ENCODE measurements around the gene PRM2.

Gene PRM2, protein sequence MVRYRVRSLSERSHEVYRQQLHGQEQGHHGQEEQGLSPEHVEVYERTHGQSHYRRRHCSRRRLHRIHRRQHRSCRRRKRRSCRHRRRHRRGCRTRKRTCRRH

DNA sequence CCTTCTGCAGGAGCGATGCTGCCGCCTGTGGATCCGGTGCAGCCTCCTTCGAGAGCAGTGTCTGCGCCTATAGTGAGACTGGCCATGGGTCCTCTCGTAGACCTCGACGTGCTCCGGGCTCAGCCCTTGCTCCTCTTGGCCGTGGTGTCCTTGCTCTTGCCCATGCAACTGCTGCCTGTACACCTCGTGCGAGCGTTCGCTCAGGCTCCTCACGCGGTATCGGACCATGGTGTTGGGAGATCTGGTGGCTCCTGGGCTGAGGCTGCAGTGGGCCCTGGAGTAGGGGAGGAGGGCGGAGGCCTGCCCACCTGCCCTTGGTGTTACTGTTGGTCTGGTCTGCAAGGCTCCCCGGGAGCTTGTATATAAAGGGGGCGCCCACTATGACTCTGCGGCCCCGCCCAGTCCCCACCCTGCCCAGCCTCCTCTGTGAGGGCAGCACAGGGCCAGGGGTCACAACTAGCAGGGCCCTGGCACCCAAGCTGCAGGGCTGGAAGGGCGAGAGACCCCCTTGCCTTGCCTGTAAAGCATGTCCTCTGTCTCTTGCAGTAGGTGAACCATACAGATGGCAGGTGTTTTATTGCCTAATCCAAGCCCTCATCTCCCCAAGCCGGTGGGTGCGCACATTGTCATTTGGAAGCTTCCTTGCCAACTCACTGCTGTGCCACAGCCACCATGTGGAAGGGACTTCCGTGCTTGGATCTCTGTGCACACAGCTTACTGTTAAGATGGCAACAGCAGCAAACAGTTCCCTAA lies at the start of gene PRM2:
Gene PRM2 (minus strand): TSS at position 338 of the 753 bp plus-strand sequence. CDS start 110 bp downstream, at position 228.
- no peak for DNase-seq (ENCODE audit: low spot score)

DNA sequence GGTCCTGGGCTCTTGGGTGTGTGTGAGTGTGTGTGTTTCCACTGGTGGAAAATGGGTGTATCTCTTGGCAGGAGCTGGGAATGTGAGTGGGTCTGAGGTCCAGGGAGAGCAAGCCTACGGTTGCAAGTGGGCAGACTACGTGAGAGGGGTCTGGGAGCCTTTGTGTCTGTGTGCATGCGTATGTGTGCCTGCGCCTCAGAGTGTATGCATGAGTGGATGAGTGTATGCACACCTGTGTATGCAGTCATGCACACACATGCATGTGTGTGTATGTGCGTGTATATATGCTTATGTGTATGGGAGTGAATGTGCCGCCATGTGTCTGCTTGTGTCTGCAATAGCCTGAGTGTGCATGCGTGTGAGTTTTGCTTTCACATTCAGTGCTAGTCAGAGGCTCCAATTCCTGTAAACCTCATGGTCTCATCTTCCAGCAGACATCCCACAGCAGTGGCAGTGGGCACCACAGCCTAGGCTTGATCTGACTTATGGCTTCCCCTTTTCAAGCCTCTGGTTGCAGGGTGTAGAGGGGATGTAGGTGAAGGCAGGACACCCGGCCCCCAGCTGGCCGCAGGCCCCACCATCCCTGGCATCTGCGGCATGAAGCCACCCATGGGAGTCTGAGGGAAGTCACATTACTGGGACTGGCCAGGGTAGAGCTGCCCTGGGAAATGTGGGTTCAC lies 49.3 kb upstream of the PRM2 start:
- no peak for DNase-seq (ENCODE audit: low spot score)

DNA sequence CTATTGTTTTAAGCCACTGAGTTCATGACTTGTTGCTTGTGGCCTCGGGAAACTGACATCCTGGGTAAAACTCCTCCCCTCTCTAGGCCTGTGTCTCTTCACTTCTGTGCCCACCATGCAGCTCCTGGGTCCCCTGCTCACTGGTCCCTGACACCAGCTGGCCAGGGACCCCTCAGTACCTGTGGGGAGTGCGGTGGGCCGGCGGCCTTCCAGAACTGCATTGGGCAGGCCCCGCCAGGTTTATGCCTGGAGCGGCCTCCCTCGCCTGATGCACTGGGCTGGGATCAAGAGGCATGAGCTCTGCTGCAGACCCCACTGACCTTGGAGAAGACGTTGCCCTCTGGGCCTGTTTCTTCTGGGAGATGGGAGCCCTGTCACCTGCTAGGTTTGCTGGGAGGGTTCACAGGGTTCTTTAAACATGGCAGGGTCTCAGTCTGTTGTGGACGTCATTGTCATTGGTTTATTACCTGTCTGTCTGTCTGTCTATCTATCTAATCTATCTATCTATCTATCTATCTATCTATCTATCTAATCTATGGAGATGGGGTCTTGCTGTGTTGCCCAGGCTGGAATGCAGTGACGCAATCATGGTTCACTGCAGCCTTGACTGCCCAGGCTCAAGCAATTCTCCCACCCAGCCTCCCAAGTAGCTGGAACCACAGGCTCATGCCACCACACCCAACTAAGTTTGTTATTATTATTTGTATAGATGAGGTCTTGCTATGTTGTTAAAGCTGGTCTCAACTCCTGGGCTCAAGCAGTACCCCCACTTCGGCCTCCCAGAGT lies 47.5 kb upstream of the PRM2 start:
- DNase-seq (ENCODE audit: low spot score) = no peak

DNA sequence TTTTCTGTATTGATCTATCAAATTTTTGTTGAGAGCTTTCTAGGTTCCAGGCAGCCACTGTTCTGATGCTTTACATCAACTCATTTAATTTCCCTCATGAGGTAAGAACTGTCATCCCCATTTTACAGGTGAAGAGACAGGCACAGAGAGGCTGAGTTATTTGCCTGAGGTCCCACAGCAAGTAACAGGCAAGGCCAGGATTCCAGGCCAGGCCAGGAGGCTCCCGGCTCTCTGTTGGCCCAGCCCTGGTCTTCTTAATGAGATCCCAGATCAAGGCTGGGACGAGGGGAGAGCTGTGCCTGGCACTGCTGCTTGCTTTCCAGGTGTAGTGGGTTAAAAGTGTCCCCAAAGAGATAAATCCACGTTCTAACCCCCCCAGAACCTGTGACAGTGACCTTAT lies 46.5 kb upstream of the PRM2 start:
- no peak for DNase-seq (ENCODE audit: low spot score)

DNA sequence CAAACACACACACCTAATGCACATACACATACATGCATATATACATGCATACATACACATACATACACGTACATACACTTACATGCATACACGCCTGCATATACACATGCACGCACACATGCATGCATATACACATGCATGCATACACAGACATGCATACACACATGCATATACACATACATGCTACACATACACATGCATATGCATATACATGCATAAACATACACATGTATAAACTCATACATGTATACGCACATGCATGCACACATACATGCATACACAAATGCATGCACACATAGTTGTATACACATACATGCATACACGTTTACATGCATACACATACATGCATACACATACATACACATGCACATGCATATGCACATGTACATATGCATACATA lies 45.4 kb upstream of the PRM2 start:
- DNase-seq (ENCODE audit: low spot score) = no peak

DNA sequence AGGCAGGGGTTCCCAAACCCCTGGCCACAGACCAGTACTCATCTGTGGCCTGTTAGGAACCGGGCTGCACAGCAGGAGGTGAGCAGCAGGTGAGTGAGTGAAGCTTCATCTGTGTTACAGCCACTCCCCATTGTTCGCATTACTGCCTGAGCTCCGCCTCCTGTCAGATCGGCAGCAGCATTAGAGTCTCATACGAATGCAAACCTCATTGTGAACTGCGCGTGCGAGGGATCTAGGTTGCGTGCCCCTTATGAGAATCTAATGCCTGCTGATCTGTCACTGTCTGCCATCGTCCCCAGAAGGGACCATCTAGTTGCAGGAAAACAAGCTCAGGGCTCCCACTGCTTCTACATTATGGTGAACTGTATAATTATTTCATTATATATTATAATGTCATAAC lies 43.9 kb upstream of the PRM2 start:
- no peak for DNase-seq (ENCODE audit: low spot score)

DNA sequence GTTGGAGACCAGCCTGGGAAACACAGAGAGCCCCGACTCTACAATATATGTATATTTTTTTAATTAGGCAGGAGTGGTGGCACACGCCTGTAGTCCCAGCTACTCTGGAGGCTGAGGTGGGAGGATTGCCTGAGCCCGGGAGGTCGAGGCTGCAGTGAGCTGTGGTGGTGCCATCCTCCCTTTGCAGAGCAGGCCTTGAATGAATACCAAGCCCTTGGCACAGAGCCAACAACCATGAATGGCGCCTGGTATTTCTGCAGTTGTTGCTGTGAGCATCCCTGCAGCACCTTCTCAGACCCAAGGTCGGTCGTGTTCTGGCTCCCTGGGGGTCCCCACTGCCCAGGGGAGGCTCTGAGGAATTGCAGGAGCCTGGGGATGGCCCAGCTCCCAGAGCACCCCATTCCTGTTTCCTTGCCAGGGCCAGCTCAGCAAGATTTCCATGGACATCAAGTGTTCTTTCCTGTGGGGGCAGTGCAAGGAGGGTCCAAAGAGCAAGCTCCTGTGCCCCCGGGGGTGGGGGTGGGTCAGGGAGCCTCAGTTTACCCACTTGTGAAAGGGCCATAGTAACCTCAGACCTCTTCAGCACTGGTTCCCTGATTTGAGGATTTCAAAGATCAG lies 43.4 kb upstream of the PRM2 start:
- no peak for DNase-seq (ENCODE audit: low spot score)

DNA sequence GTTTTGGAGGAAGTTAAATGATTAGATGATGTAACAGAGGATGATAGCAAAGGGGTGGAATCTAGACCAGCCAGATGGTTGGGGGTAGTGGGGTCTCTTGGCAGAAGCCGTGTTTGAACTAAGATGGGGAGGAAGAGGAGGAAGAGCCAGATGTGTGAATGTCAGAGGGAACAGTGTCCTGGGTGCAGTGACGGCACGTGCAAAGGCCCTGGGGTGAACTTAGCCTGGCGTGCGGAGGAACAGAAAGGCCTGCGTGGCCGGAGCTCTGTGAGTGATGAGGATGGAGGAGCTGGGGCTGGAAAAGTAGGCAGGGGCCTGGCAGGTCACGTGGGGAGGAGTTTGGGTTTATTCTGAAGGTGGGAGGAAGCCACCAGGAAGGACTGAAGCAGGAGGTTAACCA lies 42.5 kb upstream of the PRM2 start:
- DNase-seq (ENCODE audit: low spot score) = no peak

DNA sequence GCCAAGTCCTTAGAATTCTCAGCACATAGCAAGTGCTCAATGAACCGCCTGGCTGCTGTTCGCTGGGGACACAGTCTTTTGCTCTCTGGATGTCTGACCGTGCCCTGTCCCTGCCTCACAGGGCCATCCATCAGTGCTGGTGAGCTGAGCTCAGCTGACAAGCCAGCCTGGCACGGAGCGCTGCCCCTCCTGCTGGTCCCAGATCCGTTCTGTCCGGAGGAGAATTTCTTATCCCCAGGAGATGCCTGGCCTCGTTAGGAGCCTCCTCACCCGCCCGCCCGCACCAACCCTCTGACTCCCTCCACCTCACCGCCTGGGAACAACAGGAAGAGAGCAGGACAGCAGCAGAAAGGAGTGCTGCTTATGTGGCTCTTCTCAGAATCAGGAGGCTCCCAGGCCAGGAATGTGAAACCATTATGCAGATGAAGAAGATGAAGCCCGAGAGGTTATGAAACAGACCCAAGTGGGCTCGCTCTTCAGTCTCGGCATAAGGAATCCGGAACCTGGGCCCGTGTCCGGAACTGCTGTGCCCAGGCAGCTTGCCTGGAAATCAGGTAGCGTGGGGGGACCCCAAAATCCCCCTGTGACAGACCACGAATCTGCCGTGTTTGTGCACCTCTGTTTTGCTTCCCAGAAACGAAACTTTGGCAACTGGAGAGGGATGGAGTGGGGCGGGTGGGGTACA lies 40.2 kb upstream of the PRM2 start:
- no peak for DNase-seq (ENCODE audit: low spot score)

DNA sequence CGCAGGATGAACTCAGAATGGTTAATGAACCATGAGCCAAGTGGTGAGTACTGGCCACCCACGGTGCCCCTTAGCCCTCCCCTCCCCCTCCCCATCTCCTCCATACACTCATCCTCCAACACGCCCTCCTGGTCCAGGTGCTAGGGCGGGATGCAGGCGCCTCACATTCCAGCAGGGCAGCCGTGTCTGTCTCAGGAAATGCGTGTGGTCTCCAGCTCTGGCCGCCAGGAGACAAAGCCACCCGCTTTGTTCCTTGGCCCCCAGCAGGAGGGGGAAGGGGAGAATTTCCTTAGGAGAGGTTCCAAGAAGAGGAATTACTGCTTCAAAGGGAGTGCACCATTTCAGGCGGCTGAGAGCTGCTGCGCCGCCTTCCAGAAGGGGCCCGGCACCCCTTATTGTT lies 39.2 kb upstream of the PRM2 start:
- DNase-seq (ENCODE audit: low spot score) = no peak

DNA sequence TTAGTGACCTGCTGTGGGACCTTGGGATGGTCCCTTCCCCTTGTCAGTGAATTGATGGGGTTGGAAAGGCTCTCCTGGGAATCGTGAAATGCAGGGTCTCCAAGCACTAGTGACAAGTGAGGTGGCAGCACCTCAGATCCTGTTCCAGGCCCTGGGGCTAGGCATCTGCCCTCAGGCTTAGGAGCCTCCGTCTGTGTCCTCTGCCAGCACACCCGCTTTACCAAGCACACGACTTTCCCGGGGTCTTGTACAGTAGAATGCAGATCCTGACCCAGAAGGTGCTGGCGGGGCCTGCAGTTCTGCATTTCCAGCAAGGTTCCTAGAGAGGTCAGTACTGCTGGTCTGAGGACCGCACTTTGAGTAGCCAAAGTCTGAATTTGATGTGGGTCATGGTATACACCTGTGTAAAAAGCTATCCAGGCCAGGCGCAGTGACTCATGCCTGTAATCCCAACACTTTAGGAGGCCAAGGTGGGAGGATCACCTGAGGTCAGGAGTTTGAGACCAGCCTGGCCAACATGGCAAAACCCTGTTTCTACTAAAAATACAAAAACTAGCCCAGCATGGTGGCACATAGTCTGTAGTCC lies 38.1 kb upstream of the PRM2 start:
- no peak for DNase-seq (ENCODE audit: low spot score)

DNA sequence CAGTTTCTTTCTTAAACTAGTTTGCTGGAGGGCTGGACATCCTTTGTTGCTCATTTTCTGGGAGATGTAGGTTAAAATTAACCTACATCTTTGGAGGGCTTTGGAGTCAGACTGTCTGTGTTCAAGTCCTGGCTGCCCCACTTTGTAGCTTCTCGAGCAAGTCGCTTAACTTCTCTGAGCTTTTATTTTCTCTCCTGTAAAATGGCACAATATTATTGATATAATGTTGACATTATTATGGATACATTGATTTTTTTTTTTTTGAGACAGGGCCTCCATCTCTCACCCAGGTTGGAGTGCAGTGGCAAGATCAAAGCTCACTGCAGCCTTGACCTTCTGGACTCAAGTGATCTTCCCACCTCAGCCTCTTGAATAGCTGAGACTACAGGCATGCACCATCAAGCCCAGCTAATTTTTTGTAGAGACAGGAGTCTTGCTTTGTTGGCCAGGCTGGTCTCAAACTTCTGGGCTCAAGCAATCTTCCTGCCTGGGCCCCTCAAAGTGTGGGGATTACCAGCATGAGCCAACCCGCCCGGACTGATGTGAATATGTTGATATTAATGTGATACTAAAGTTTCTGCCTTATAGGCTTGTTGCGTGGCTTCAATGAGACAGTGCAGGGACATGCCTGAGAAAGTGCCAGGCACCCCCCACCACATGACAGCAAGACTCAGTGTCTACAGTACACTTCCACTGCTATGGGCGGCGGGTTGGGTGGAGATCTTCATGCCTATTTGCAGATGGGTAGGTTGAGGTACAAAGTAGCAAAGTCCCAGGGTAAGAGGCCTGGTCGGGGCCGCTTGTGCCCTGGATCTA lies 37.4 kb upstream of the PRM2 start:
- no peak for DNase-seq (ENCODE audit: low spot score)

DNA sequence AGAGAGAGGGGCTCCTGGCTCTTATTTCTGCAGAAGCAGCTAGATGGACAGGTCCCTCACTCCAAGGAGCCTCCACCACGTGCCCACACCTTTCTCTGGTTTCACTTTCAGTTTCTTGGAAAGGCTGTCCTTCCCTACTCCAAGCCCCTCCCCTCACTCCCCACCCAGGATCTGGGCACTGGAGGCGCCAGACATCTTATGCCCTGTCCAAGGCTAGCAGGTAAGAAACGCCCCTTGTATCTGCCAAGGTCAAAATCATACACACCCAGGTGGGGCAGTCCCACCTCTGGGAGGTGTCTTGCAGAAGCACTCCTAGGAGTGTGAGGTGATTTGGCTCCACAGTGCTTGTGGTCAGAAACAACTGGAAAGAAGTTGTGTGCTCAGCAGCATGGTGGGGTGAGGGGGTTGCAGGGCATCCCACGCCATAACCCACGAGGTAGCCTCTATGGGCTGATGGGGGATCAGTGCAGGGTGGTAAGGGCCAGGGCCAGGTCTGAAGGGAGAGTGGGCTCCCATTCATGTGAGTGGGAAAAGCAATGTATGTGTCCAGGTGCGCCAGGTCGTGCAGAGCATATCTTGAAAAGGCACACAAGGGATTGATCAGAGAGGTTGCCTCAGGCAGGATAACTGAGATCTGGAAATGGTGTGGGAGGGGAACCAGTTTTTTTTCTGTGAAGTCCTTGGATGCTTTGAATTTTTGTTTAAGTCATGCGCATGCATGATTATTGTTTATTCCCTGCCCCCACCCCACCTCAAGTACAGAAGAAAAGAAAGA lies 36.6 kb upstream of the PRM2 start:
- DNase-seq (ENCODE audit: low spot score) = no peak

DNA sequence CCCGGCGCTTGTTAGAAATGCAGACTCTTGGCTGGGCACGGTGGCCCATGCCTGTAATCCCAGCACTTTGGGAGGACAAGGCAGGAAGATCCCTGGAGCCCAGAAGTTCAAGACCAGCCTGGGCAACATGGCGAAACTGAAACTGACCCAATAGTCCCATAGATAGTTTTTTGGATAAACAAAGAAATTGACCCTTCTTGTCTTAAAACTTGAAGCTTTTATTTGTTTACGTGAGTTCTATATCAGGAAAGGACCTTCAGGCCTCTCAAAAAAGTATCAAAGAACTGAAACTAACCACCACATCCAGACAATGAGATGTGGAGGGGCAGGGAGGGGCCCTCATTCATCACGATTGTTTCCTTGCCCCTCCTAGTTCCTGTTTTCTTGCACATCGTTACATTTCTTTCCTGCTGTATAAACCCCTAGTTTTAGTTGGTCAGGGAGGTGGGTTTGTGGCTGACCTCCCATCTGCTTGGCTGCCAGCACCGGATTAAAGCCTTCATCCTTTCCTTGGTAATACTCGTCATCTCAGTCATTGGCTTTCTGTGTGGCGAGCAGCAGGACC lies 34.8 kb upstream of the PRM2 start:
- no peak for DNase-seq (ENCODE audit: low spot score)

DNA sequence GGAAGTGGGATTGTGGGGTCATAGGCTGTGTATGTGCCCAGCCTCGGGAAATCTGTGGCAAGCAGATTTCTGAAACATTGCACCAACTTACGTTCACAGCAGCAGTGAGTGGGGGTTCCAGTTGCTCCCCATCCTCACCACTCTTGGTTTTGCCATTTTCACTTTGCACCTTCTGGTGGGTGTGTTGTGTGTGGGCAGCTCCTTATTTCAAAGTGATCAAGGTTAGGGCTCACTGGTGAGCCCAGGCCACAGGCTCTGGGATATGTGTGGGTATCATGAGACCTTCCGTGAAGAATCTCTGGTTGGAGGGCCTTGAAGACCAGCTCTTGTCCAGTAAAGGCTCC lies 34.3 kb upstream of the PRM2 start:
- no peak for DNase-seq (ENCODE audit: low spot score)

DNA sequence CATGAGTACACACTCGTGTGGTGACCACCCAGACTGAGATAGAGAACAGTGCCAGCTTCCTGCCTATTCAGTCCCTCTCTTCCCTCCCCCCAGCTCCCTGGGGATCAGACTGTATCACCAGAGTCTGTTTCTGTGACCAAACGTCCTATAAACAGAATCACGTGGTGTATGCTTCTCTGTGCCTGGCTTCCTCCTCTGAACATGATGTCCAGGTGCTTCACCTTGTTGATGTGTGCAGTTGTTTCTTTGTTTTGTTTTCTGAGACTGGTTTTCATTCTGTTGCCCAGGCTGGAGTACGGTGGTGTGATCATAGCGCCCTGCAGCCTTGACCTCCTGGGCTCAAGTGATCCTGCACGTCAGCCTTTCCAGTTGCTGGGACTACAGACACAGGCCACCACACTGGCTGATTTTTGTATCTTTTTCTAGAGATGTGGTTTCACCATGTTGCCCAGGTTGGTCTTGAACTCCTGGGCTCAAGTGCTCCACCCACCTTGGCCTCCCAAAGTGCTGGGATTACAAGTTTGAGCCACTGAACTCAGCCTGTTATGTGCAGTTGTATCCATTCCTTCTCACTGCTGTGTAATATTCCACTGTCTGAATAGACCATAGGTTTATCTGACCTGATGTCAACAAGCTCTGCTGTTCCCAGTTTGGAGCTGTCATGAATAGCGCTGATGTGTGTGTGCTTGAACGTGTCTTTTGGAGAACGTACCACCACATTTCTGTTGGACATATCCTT lies 33.8 kb upstream of the PRM2 start:
- DNase-seq (ENCODE audit: low spot score) = no peak

DNA sequence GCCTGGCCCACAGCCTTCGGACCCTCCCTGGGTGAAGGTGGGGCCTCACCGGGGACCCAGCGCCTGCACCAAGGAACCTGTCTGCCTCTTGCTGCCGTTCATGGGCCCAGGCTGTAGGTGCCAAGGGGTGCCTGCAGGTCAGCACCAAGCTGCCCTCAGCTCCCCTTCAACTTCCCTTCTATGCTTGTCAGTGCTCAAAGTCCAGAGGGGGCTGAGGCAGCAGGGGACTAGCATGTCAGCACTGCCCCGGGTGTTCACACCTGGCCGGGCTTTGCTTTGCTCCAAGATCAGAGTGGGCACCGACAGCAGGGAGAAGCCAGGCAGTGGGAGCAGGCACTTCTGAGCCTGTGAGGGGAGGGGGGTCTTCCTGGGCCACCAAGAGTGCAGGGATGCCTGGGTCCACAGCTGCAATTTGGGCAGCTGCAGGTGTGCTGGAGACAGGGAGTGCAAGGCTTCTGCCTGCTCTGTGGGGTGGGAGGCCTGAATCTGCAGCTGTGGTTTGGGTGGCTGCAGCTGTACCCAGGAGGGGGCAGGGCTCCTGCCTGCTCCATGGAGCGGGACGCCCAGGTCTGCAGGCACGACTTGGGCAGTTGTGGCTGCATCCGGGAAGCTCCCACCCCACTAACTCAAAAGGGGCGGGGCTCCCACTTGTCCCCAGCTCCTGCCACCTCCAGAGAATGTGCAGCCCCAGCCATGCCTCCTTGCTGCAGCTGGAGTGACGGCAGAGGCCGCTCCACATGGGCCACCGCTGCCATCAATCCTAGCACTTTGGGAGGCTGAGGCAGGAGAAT lies 32.4 kb upstream of the PRM2 start:
- DNase-seq (ENCODE audit: low spot score) = no peak
